H1 (cell line): ENCODE measurements around the gene SORCS3. TPM values are rescaled to one million over a fixed set of nuclear protein-coding genes. Genes with fewer than 3 reads are reported as not detected.

ENCODE experiments used
- CTCF ChIA-PET: fragments of 300-600 bp; sonication (Branson Sonifier 250); formaldehyde crosslinking; loops from one replicate; lab custom pipeline; 2021; ENCODE audit not compliant: partially characterized antibody; lab: Charles Lee
- POLR2A ChIA-PET: fragments of 300-600 bp; sonication (Branson Sonifier 250); formaldehyde crosslinking; loops from one replicate; lab custom pipeline; 2021; ENCODE audit warnings: inconsistent platforms; ENCODE audit not compliant: partially characterized antibody; lab: Charles Lee
- DNase-seq, 2 experiments: peaks; one replicate each; pipeline versions ENCODE4 v3.0.0 to v3.0.0-alpha.2; 2010 to 2022; ENCODE audit warnings: low spot score in 2 of 2, low read depth in 1 of 2, mixed read lengths in 1 of 2
- FAIRE-seq: peaks from 2 replicates; lab custom pipeline; 2011; peaks lifted over from hg19 to GRCh38; lab: Jason Lieb, UNC
- H2AFZ ChIP-seq: 2 replicates; pipeline ENCODE4 v1.8.1; 2012; ENCODE audit warnings: low read length, inconsistent platforms
- H2AK5ac ChIP-seq: 2 replicates; pipeline ENCODE4 v1.6.1; 2013; ENCODE audit warnings: low read depth, low read length
- H2BK120ac ChIP-seq: replicated peaks from 2 replicates; pipeline ENCODE3; 2013; ENCODE audit warnings: low read depth, low read length, inconsistent platforms
- H2BK12ac ChIP-seq: 2 replicates; pipeline ENCODE4 v1.6.1; 2013; ENCODE audit warnings: low read depth, low read length
- H2BK15ac ChIP-seq: 2 replicates; pipeline ENCODE4 v1.6.1; 2013; ENCODE audit warnings: low read length
- H2BK20ac ChIP-seq: 2 replicates; pipeline ENCODE4 v1.6.1; 2013; ENCODE audit warnings: low read length
- H2BK5ac ChIP-seq: 2 replicates; pipeline ENCODE4 v1.6.1; 2013; ENCODE audit warnings: low read depth, low read length
- H3K14ac ChIP-seq: 2 replicates; pipeline ENCODE4 v1.6.1; 2013; ENCODE audit warnings: inconsistent platforms; ENCODE audit not compliant: insufficient read length
- H3K18ac ChIP-seq: 2 replicates; pipeline ENCODE4 v1.6.1; 2013; ENCODE audit warnings: low read length; ENCODE audit errors: extremely low read depth
- H3K23ac ChIP-seq: 2 replicates; pipeline ENCODE4 v1.6.1; 2013; ENCODE audit warnings: inconsistent platforms; ENCODE audit not compliant: insufficient read length
- H3K23me2 ChIP-seq: 2 replicates; pipeline ENCODE4 v1.6.1; 2013; ENCODE audit warnings: low read depth, low read length
- H3K27ac ChIP-seq: 2 replicates; pipeline ENCODE4 v1.6.1; 2011; ENCODE audit warnings: low read depth, low read length, inconsistent platforms
- H3K27me3 ChIP-seq, 4 experiments: replicated peaks in 1 of 4; 1 replicate in 1 of 4; 2 replicates in 3 of 4; pipeline versions ENCODE4 v1.6.1 to v1.8.1; 2011 to 2013; ENCODE audit warnings: low read length in 3 of 4, mild to moderate bottlenecking in 3 of 4, inconsistent platforms in 2 of 4, mixed read lengths in 2 of 4, moderate library complexity in 1 of 4; ENCODE audit not compliant: control insufficient read depth in 3 of 4, insufficient read depth in 3 of 4; ENCODE audit errors: extremely low read depth in 1 of 4
- H3K36me3 ChIP-seq, 4 experiments: 2 replicates each; pipeline versions ENCODE4 v1.6.1 to v1.8.1; 2011 to 2013; ENCODE audit warnings: mild to moderate bottlenecking in 4 of 4, low read length in 3 of 4, moderate library complexity in 2 of 4, control low read depth in 1 of 4, inconsistent platforms in 1 of 4; ENCODE audit not compliant: insufficient read depth in 4 of 4, control insufficient read depth in 2 of 4
- H3K4ac ChIP-seq: replicated peaks from 2 replicates; pipeline ENCODE3; 2013; ENCODE audit warnings: low read length, low read depth, mixed read lengths, inconsistent platforms; ENCODE audit not compliant: insufficient read length
- H3K4me1 ChIP-seq, 4 experiments: replicated peaks in 1 of 4; 1 replicate in 1 of 4; 2 replicates in 3 of 4; pipeline versions ENCODE4 v1.6.1 to v1.8.1; 2011 to 2013; ENCODE audit warnings: low read length in 3 of 4, inconsistent platforms in 2 of 4, mixed read lengths in 1 of 4; ENCODE audit not compliant: insufficient read depth in 4 of 4, control insufficient read depth in 3 of 4
- H3K4me2 ChIP-seq, 2 experiments: 2 replicates each; pipeline versions ENCODE4 v1.6.1 to v1.8.1; 2011 to 2013; ENCODE audit warnings: low read depth in 2 of 2, low read length in 2 of 2, control low read depth in 1 of 2, inconsistent platforms in 1 of 2, mild to moderate bottlenecking in 1 of 2; ENCODE audit not compliant: insufficient read depth in 1 of 2
- H3K4me3 ChIP-seq, 4 experiments: fragments of 200-600, 300-600 bp in 1 of 4; sonication (generic), shearing (Covaris generic), sonication (Bioruptor Twin) in 1 of 4; 2 replicates each; pipeline versions ENCODE4 v1.5.1 to v1.8.1; 2011 to 2016; ENCODE audit warnings: low read length in 4 of 4, low read depth in 3 of 4, control low read depth in 2 of 4, inconsistent platforms in 2 of 4, mild to moderate bottlenecking in 2 of 4, mixed read lengths in 1 of 4, moderate library complexity in 1 of 4; ENCODE audit not compliant: insufficient read depth in 2 of 4; ENCODE audit errors: extremely low read depth in 1 of 4
- H3K56ac ChIP-seq: replicated peaks from 2 replicates; pipeline ENCODE3; 2013; ENCODE audit warnings: low read depth, mild to moderate bottlenecking, mixed read lengths, low read length, inconsistent platforms; ENCODE audit not compliant: insufficient read length
- H3K79me1 ChIP-seq: 2 replicates; pipeline ENCODE4 v1.6.1; 2013; ENCODE audit warnings: low read depth, low read length, control low read depth
- H3K79me2 ChIP-seq, 2 experiments: 2 replicates each; pipeline versions ENCODE4 v1.6.1 to v1.8.1; 2012 to 2013; ENCODE audit warnings: low read length in 2 of 2, mild to moderate bottlenecking in 2 of 2, inconsistent platforms in 1 of 2; ENCODE audit not compliant: insufficient read depth in 2 of 2, control insufficient read depth in 1 of 2
- H3K9ac ChIP-seq, 4 experiments: replicated peaks in 1 of 4; 1 replicate in 1 of 4; 2 replicates in 3 of 4; pipeline versions ENCODE4 v1.6.1 to v1.8.1; 2011 to 2013; ENCODE audit warnings: low read depth in 3 of 4, low read length in 3 of 4, control low read depth in 2 of 4, mild to moderate bottlenecking in 2 of 4, moderate library complexity in 2 of 4, inconsistent platforms in 1 of 4; ENCODE audit errors: extremely low read depth in 1 of 4
- H3K9me3 ChIP-seq, 2 experiments: 2 replicates each; pipeline versions ENCODE4 v1.6.1 to v1.8.1; 2012 to 2013; ENCODE audit warnings: mild to moderate bottlenecking in 2 of 2, moderate library complexity in 2 of 2, control low read depth in 1 of 2, inconsistent platforms in 1 of 2, low read depth in 1 of 2, low read length in 1 of 2, mixed read lengths in 1 of 2; ENCODE audit not compliant: insufficient read depth in 2 of 2
- H4K20me1 ChIP-seq, 2 experiments: replicated peaks in 1 of 2; 2 replicates each; pipeline versions ENCODE3 to v1.8.1; 2011 to 2013; ENCODE audit warnings: inconsistent platforms in 2 of 2, low read length in 2 of 2, mild to moderate bottlenecking in 1 of 2; ENCODE audit not compliant: insufficient read depth in 2 of 2, control insufficient read depth in 1 of 2
- H4K5ac ChIP-seq: 2 replicates; pipeline ENCODE4 v1.6.1; 2013; ENCODE audit warnings: low read length, low read depth, mixed read lengths, inconsistent platforms; ENCODE audit not compliant: insufficient read length
- H4K8ac ChIP-seq: 2 replicates; pipeline ENCODE4 v1.8.0; 2013; ENCODE audit warnings: mild to moderate bottlenecking, moderate library complexity, low read length, inconsistent platforms; ENCODE audit not compliant: insufficient read depth; ENCODE audit errors: extremely low read depth
- H4K91ac ChIP-seq: replicated peaks from 2 replicates; pipeline ENCODE3; 2013; ENCODE audit warnings: low read length, mixed read lengths, inconsistent platforms; ENCODE audit not compliant: insufficient read length
- CTCF ChIP-seq, 3 experiments: IDR thresholded peaks; 1 replicate in 2 of 3; 2 replicates in 1 of 3; pipeline versions ENCODE4 v1.5.1 to v1.6.1; 2011; ENCODE audit warnings: low read length in 3 of 3, mild to moderate bottlenecking in 3 of 3, inconsistent platforms in 2 of 3, low read depth in 1 of 3, moderate library complexity in 1 of 3; ENCODE audit not compliant: insufficient read depth in 1 of 3; ENCODE audit errors: control extremely low read depth in 1 of 3
- KDM1A ChIP-seq: fragments of 200-600, 300-600 bp; sonication (generic); IDR thresholded peaks from 2 replicates; pipeline ENCODE4 v1.7.1; 2016; ENCODE audit warnings: mild to moderate bottlenecking, low read length, borderline replicate concordance
- RAD21 ChIP-seq, 2 experiments: IDR thresholded peaks in 1 of 2; conservative IDR thresholded peaks in 1 of 2; 2 replicates each; pipeline ENCODE4 v1.6.1; 2011; ENCODE audit warnings: low read depth in 2 of 2, low read length in 2 of 2, improper control_type of control experiment in 1 of 2, inconsistent platforms in 1 of 2, mild to moderate bottlenecking in 1 of 2, moderate library complexity in 1 of 2
- TAF7 ChIP-seq: optimal IDR thresholded peaks from 2 replicates; pipeline ENCODE3; 2011; ENCODE audit warnings: low read depth, mild to moderate bottlenecking, inconsistent platforms, low read length, moderate library complexity, borderline replicate concordance
- TCF12 ChIP-seq: IDR thresholded peaks from 2 replicates; pipeline ENCODE4 v1.6.1; 2011; ENCODE audit warnings: low read depth, mild to moderate bottlenecking, low read length
- WGBS, 2 experiments: shearing (Covaris generic) in 1 of 2; methylation state at CpG; one replicate each; pipeline versions ENCODE4 v1.1.6 to v1.1.7; 2013 to 2015; ENCODE audit warnings: low lambda C conversion rate in 2 of 2, mixed read lengths in 2 of 2, inconsistent platforms in 1 of 2, low coverage in 1 of 2, missing lambda C conversion rate in 1 of 2; ENCODE audit not compliant: insufficient replicate concordance in 2 of 2, insufficient coverage in 1 of 2, insufficient read length in 1 of 2; ENCODE audit errors: extremely low coverage in 1 of 2, missing lambda C conversion rate in 1 of 2; 5-methylcytosine and 5-hydroxymethylcytosine counted together
- polyA plus RNA-seq, 7 experiments: library from polyadenylated mRNA; depleted of rRNA in 3 of 7; stranded (reverse) in 5 of 7; unstranded in 2 of 7; fragments of >200 nt in 5 of 7; fragments of 200-250 nt in 2 of 7; gene quantifications; 1 replicate in 5 of 7; 2 replicates in 1 of 7; 4 replicates in 1 of 7; pipeline versions ENCODE4 v1.2.1 to v1.2.3, GENCODE V29; 2011 to 2013; ENCODE audit warnings: missing spikeins in 2 of 7, mixed read lengths in 2 of 7
- total RNA-seq: library from RNA; stranded (reverse); fragmentation: NEBNext Ultra II Directional; extraction: Animal tissue kit (Norgen Biotek cat#: 25700); gene quantifications from 2 replicates; pipeline ENCODE4 v1.2.1, GENCODE V29; 2021

The SORCS3 gene
- total and polyA plus RNA-seq, 2 of the 8 experiments (the other 6 are each of a cell fraction or from before 2014, with no cell fraction given), result 0.26 to 0.88 TPM

GRCh38 chr10:105063796-105064195, 422.7 kb downstream of the SORCS3 start:
- Histone ChIP-seq H3K14ac (no peak overlapping the region), H3K4me1 (no peaks in the 10 kb centered on the region), H2BK20ac (no peak overlapping the region), H4K5ac (no peak overlapping the region), H3K79me2 (no peaks in the 10 kb centered on the region), H3K23me2 (no peaks in the 10 kb centered on the region), H4K8ac (no peak overlapping the region; the same call in 1 of the 2 replicates), H2AFZ (no peak overlapping the region), H3K23ac (no peak overlapping the region), H3K56ac (no peak overlapping the region), H2BK120ac (no peak overlapping the region), H3K18ac (no peak overlapping the region), H3K79me1 (no peaks in the 10 kb centered on the region), H3K27ac (no peak overlapping the region), H2AK5ac (no peak overlapping the region), H4K91ac (no peak overlapping the region), H3K4me2 (no peak overlapping the region), H3K4ac (no peak overlapping the region), H2BK5ac (no peak overlapping the region), H4K20me1 (no peaks in the 10 kb centered on the region), H2BK15ac (no peak overlapping the region), H3K36me3 (no peaks in the 10 kb centered on the region), H2BK12ac (no peak overlapping the region), H3K4me3 (no peak overlapping the region), H3K9me3 (no peaks in the 10 kb centered on the region), H3K9ac (no peak overlapping the region), H3K27me3 (no peaks in the 10 kb centered on the region)
- CTCF ChIA-PET, result interaction anchor here (0.6 to 5.5 kb wide), 32 partner anchors 10 to 910 kb away, joined by 3 to 85 read pairs (median 4); no protein-coding TSS in a partner anchor
- POLR2A ChIA-PET, result no interaction called here
- peak; percentile 88 for FAIRE-seq
- DNase-seq, result peak; percentile 38 to 71
- WGBS, 2 experiments, result 52% methylated on average over 5 of the region's 5 CpGs; no CpG with 5 or more reads in 1 of the 2 experiments
- TF ChIP-seq TCF12 (no peak), TAF7 (no peak), CTCF (IDR thresholded peaks at IDR 0.05; ENCODE audit: control extremely low read depth in 1 of 3, insufficient read depth in 1 of 3, low read depth in 1 of 3, low read length in 3 of 3) (peak; percentile 83 to 96 (median 95)), KDM1A (0 out of 2 replicates have a peak, but pooled peaks have one; percentile 30), RAD21 (IDR thresholded peaks at IDR 0.05 in 1 of 2, conservative IDR thresholded peaks at IDR 0.05 in 1 of 2; ENCODE audit: low read depth in 2 of 2, low read length in 2 of 2) (peak; percentile 99)
